Esophagus muscularis mucosa (tissue), 4 donors: Measurements from ENCODE around the gene SMAD2. TPM values are rescaled to one million over a fixed set of nuclear protein-coding genes. Genes with fewer than 3 reads are reported as not detected.

Experiments
- DNase-seq: peaks from one replicate; pipeline ENCODE4 v3.0.0-alpha.2; 2017; ENCODE audit errors: extremely low spot score
- H3K27ac ChIP-seq, 4 donors: fragments of 200-600 bp; sonication (generic); replicated peaks in 1 of 4; 1 replicate in 3 of 4; 2 replicates in 1 of 4; pipeline ENCODE4 v1.5.1; 2016 to 2019; ENCODE audit warnings: mild to moderate bottlenecking in 1 of 4
- H3K27me3 ChIP-seq, 4 donors: fragments of 200-600 bp; sonication (generic); one replicate each; pipeline versions ENCODE4 v1.5.1 to v1.6.0; 2016 to 2019
- H3K36me3 ChIP-seq, 4 donors: fragments of 200-600 bp; sonication (generic); one replicate each; pipeline ENCODE4 v1.5.1; 2016 to 2019
- H3K4me1 ChIP-seq, 4 donors: fragments of 200-600 bp; sonication (generic); one replicate each; pipeline ENCODE4 v1.5.1; 2016 to 2019
- H3K4me3 ChIP-seq, 4 donors: fragments of 200-600 bp; sonication (generic); 1 replicate in 2 of 4; 2 replicates in 2 of 4; pipeline ENCODE4 v1.5.1; 2016 to 2019; ENCODE audit warnings: mild to moderate bottlenecking in 4 of 4, moderate library complexity in 1 of 4
- H3K9me3 ChIP-seq, 4 donors: fragments of 200-600 bp; sonication (generic); 1 replicate in 3 of 4; 2 replicates in 1 of 4; pipeline ENCODE4 v1.5.1; 2016 to 2019
- EP300 ChIP-seq: sonication (generic); formaldehyde crosslinking; IDR thresholded peaks from one replicate; pipeline ENCODE4 v1.6.1; 2017; ENCODE audit warnings: antibody characterized with exemption
- POLR2A ChIP-seq: fragments of 450-650 bp; IDR thresholded peaks from one replicate; pipeline ENCODE4 v1.6.1; 2017; ENCODE audit warnings: antibody characterized with exemption, moderate library complexity, mild to moderate bottlenecking, low read depth
- POLR2AphosphoS5 ChIP-seq, 2 donors: sonication (generic); formaldehyde crosslinking; IDR thresholded peaks; one replicate each; pipeline ENCODE4 v1.6.1; 2017; ENCODE audit warnings: antibody characterized with exemption in 2 of 2
- WGBS: methylation state at CpG from one replicate; pipeline ENCODE4 v1.1.5; 2018; 5-methylcytosine and 5-hydroxymethylcytosine counted together
- intact Hi-C: fragments of 100-400 bp; cut with DNase I; formaldehyde crosslinking; loops from one replicate; pipeline ENCODE4 v1.15.1; 2023
- total RNA-seq, 4 donors: library from RNA; depleted of rRNA; stranded (reverse); fragments of >200 nt; gene quantifications; one replicate each; pipeline versions ENCODE4 v1.1.0 to v1.2.1, GENCODE V29; 2016
- TF ChIP-seq, protein P1 (sequence below), 3 experiments: fragments of 200-600 bp in 2 of 3; fragments of 450-650 bp in 1 of 3; sonication (generic) in 2 of 3; IDR thresholded peaks; one replicate each; pipeline ENCODE4 v1.5.1; 2017 to 2019; ENCODE audit warnings: antibody characterized with exemption in 3 of 3, mild to moderate bottlenecking in 2 of 3, moderate library complexity in 1 of 3

SMAD2 gene
- total RNA-seq, 4 donors from 2014 or later: 35.7 to 93.4 (median 89.2) TPM

DNA sequence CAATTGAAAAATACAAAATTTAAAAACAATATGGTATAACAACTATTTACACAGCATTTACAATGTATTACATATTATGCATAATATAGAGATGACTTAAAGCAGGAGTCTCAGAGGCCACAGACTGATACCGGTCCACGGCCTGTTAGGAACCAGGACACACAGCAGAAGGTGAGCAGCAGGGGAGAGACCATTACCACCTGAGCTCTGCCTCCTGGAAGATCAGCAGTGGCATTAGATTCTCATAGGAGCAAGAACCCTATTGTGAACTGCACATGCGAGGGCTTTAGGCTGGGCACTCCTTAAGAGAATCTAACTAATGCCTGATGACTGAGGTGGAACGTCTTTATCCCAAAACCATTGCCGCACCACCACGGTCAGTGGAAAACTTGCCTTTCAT, 58.0 kb downstream of the SMAD2 start:
- H3K4me3 ChIP-seq: no peak overlapping the region

DNA sequence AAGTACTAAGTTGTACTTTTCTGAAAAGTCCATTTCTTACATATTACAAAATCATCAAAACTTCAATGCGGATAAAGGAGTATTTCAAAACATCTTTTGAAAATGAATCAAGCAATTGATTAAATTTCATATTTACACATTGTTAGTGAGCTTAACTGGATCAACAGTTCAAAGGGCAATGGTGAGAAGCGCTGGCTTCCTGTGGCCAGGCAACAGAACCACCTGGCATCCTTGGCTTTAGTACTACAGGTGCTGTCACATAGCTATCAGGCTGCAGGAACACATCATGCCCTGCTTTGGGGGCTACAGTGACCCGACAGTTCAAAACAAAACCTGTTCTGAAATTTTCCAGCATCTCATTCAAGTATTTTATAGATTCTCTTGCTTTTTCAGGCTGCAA, 59.2 kb downstream of the SMAD2 start:
- intact Hi-C loops: no loop called here
- Histone ChIP-seq H3K27ac (no peak overlapping the region), H3K4me3 (no peak overlapping the region), H3K36me3 (peaks cover 0 to 19% (median 5%) of the 10 kb centered on the region in 4 donors), H3K4me1 (peaks cover 4 to 29% (median 17%) of the 10 kb centered on the region in 4 donors), H3K9me3 (no peaks in the 10 kb centered on the region), H3K27me3 (no peaks in the 10 kb centered on the region)
- TF ChIP-seq POLR2A (no peak), POLR2AphosphoS5 (IDR thresholded peaks at IDR 0.05) (no peak), EP300 (no peak)
- TF ChIP-seq, protein P1, sequence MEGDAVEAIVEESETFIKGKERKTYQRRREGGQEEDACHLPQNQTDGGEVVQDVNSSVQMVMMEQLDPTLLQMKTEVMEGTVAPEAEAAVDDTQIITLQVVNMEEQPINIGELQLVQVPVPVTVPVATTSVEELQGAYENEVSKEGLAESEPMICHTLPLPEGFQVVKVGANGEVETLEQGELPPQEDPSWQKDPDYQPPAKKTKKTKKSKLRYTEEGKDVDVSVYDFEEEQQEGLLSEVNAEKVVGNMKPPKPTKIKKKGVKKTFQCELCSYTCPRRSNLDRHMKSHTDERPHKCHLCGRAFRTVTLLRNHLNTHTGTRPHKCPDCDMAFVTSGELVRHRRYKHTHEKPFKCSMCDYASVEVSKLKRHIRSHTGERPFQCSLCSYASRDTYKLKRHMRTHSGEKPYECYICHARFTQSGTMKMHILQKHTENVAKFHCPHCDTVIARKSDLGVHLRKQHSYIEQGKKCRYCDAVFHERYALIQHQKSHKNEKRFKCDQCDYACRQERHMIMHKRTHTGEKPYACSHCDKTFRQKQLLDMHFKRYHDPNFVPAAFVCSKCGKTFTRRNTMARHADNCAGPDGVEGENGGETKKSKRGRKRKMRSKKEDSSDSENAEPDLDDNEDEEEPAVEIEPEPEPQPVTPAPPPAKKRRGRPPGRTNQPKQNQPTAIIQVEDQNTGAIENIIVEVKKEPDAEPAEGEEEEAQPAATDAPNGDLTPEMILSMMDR (IDR thresholded peaks at IDR 0.05): no peak
- DNase-seq: no peak
- 87% methylated on average over 3 of the region's 3 CpGs for WGBS

More for the DNA sequence above, 58.0 kb downstream of the SMAD2 start:
- WGBS: 97% methylated on average over 6 of the region's 6 CpGs
- intact Hi-C loops: no loop called here
- Histone ChIP-seq H3K27me3 (no peaks in the 10 kb centered on the region), H3K9me3 (no peaks in the 10 kb centered on the region), H3K27ac (no peak overlapping the region), H3K4me1 (peaks cover 4 to 29% (median 17%) of the 10 kb centered on the region in 4 donors), H3K36me3 (peaks cover 0 to 17% (median 4%) of the 10 kb centered on the region in 4 donors)
- no peak for TF ChIP-seq EP300
- TF ChIP-seq POLR2AphosphoS5 (IDR thresholded peaks at IDR 0.05): no peak
- no peak for TF ChIP-seq POLR2A
- TF ChIP-seq, protein P1 (IDR thresholded peaks at IDR 0.05): no peak
- DNase-seq: no peak

DNA sequence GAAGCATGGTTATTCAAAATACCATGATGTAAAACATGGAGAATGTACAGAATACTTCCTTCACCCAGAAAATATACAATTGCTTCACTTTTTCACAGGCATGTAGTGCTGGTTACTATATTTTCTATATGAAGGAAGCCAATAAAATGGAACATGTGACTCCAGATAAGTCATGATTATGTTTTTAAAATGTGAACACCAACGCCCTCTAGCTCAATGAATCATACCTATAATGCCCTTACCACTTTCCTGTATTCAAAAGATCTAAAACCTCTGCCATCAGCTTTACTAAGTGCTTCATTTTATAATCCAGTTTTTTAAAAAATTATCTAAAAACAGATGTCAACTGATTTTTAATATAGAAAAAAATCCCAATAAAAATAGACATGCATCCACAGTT, 59.9 kb downstream of the SMAD2 start:
- Histone ChIP-seq H3K4me1 (peaks cover 4 to 29% (median 17%) of the 10 kb centered on the region in 4 donors), H3K27ac (no peak overlapping the region), H3K9me3 (no peaks in the 10 kb centered on the region), H3K4me3 (no peak overlapping the region), H3K27me3 (no peaks in the 10 kb centered on the region), H3K36me3 (peaks cover 0 to 19% (median 6%) of the 10 kb centered on the region in 4 donors)
- intact Hi-C loops: no loop called here
- TF ChIP-seq POLR2A: no peak
- no peak for TF ChIP-seq POLR2AphosphoS5 (IDR thresholded peaks at IDR 0.05)
- no peak for TF ChIP-seq EP300
- TF ChIP-seq, protein P1 (IDR thresholded peaks at IDR 0.05): no peak
- DNase-seq: no peak
- 52% methylated on average over 1 of the region's 1 CpG for WGBS

DNA sequence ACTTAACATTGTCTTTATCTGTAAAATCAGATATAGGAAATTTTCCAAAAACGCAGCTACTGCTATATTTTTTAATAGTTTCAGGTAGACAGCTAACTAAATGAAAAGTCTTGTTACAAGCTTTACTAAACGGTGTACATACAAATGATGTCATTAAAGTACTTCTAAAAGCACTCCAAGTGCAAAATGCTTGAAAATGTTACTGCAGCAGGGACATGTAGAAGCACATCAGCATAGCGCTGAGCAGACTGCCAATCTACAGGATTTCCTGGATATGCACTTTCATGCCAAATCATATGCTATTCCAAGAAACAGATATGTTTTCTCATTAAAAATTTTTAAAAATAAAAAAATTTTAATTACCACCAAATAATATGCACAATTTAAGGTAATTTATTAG, 61.7 kb downstream of the SMAD2 start:
- intact Hi-C loops: no loop called here
- Histone ChIP-seq H3K4me1 (peaks cover 4 to 24% (median 17%) of the 10 kb centered on the region in 4 donors), H3K4me3 (no peak overlapping the region), H3K27ac (no peak overlapping the region), H3K9me3 (no peaks in the 10 kb centered on the region), H3K27me3 (no peaks in the 10 kb centered on the region), H3K36me3 (peaks cover 0 to 31% (median 15%) of the 10 kb centered on the region in 4 donors)
- no peak for TF ChIP-seq EP300
- TF ChIP-seq, protein P1 (IDR thresholded peaks at IDR 0.05): no peak
- TF ChIP-seq POLR2A: no peak
- whole genome bisulfite sequencing: 91% methylated on average over 3 of the region's 3 CpGs
- DNase-seq: no peak

DNA sequence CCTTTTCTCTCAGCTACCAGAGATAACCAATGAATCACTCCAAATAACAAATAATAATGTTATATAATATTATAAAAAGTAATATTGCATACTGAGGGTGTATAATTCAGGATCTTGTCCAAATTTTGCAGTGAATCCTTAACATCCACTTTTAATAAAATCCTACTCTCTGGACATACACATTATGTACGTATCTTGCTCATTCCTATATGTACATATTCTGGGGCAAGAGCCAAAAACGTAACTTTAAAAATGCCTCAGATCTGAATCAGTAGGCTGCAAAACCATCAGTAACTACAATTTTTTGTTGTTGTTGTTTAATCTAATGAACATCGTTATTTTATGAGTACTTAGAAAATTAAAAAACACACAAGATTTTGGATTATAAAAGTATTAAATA, 65.3 kb downstream of the SMAD2 start:
- 93% methylated on average over 3 of the region's 3 CpGs for WGBS
- H3K4me1 ChIP-seq: peaks cover 0 to 9% (median 2%) of the 10 kb centered on the region in 4 donors
- TF ChIP-seq, protein P1 (IDR thresholded peaks at IDR 0.05): no peak
- TF ChIP-seq POLR2A (no peak), POLR2AphosphoS5 (IDR thresholded peaks at IDR 0.05) (no peak), EP300 (no peak)
- no peak overlapping the region for H3K4me3 ChIP-seq
- H3K9me3 ChIP-seq: no peaks in the 10 kb centered on the region
- no peaks in the 10 kb centered on the region for H3K27me3 ChIP-seq
- no peak for DNase-seq
- intact Hi-C loops: no loop called here
- H3K36me3 ChIP-seq: peaks cover 0 to 43% (median 23%) of the 10 kb centered on the region in 4 donors
- no peak overlapping the region for H3K27ac ChIP-seq
